ENCODE results near the gene TRPC5OS.

Gene TRPC5OS

DNA sequence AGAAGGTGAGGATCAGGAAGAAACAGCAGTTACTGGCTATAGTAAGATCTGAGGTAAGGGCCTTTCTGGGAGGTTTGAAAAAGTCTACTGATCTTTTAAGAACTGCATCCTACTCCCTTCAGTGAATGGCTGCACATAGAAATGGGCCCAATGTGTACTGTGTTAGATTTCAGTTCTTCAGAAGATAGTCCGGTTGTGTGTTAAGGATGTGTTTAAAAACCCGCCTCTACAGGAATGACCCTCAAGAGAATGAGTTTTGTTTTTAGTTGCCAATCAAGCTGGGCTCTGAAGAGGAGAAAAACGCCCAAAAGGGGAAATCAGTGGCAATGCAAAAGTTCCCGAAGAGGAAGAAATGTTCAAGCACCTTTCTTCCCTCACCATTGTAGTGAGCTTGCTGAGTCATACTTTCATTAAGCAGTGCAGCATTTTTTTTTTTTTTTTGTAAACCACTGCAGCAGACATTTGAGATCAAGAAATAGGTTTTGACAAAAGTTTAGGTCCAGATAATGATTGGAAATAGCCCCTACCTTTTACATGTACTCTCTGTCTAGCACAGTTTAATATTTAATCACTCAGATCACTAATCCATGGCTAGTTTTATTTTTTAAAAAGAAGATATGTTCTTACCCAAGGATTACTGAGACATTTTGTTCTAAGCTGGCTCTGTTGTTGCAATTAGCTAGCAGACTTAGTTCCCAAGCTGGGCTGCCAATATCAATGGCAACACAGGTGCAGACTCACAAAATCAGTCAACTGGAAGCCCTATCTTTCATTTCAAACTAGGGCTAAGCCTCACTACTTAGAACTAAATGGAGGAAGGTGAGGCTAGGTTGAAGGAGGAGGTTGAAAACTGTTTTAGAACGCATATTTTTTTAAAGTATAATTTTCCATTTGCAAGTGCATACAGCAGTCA, 7.0 kb upstream of the TRPC5OS start:
- no peaks in the 10 kb centered on the region for H3K27me3 ChIP-seq (ENCODE audit: low read depth)
- H3K9me3 ChIP-seq, result 0 out of 2 replicates have a peak, but pooled peaks cover 2% of the 10 kb centered on the region
- no peaks in the 10 kb centered on the region for H3K36me3 ChIP-seq (replicated peaks)
- in situ Hi-C loops (cut with MboI; ENCODE audit: low sequenced_read_pairs), result loop anchor here (25.0 kb wide), 2 partner anchors 168 to 493 kb away; no protein-coding TSS in a partner anchor
- no peak for DNase-seq (ENCODE audit: low spot score in 2 of 2)
- H3K4me1 ChIP-seq, result peaks cover 8% of the 10 kb centered on the region
- no peak overlapping the region for H3K4me3 ChIP-seq

DNA sequence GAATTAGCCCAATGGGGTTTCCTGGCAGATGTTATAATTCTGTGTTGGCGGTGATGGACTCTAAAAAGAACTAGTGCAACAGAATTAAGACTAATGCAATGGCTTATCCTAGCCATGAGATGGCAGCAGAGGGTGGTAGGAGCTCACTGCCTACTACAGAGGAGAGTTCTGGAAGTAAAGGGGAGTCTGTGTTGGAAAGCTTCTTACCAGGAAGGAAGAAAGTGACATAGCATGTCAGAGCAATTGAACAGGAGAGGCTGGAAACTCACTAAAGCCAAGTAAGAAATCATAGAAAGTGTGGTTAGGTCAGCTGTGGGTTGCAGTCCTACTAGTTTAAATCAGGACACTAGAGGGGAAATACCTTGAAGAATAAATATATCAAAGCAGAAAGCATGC, 6.3 kb upstream of the TRPC5OS start:
- no peaks in the 10 kb centered on the region for H3K27me3 ChIP-seq (ENCODE audit: low read depth)

DNA sequence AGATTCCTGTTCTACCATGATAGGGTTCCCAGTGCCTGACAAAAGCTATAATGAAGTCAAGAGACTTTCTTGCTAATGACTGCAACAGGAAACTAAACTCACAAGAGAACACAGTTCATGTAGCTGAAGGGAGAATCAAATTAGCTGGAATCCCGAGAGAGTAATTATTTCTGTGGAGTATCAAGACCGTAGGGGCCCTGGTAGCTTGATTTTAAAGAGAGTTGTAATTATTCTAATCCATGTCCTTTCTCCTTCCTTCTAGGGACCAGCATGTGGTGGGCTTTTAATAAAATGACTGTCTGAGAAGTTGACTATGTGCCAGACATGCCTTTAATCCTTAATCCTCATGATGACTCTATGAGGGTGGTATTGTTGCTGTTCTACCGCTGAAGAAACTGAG, 1.7 kb upstream of the TRPC5OS start:
- 0 out of 2 replicates have a peak, but pooled peaks cover 2% of the 10 kb centered on the region for H3K9me3 ChIP-seq
- no peaks in the 10 kb centered on the region for H3K27me3 ChIP-seq (ENCODE audit: low read depth)
- in situ Hi-C loops (cut with MboI; ENCODE audit: low sequenced_read_pairs), result loop anchor here (25.0 kb wide), 2 partner anchors 163 to 488 kb away; no protein-coding TSS in a partner anchor

More for the DNA sequence above, 6.3 kb upstream of the TRPC5OS start:
- H3K36me3 ChIP-seq (replicated peaks), result no peaks in the 10 kb centered on the region
- in situ Hi-C loops (cut with MboI; ENCODE audit: low sequenced_read_pairs), result loop anchor here (25.0 kb wide), 2 partner anchors 168 to 493 kb away; no protein-coding TSS in a partner anchor
- peaks cover 8% of the 10 kb centered on the region for H3K4me1 ChIP-seq
- 0 out of 2 replicates have a peak, but pooled peaks cover 2% of the 10 kb centered on the region for H3K9me3 ChIP-seq
- DNase-seq (ENCODE audit: low spot score in 2 of 2), result peak; percentile 66 to 80
- H3K4me3 ChIP-seq, result no peak overlapping the region

DNA sequence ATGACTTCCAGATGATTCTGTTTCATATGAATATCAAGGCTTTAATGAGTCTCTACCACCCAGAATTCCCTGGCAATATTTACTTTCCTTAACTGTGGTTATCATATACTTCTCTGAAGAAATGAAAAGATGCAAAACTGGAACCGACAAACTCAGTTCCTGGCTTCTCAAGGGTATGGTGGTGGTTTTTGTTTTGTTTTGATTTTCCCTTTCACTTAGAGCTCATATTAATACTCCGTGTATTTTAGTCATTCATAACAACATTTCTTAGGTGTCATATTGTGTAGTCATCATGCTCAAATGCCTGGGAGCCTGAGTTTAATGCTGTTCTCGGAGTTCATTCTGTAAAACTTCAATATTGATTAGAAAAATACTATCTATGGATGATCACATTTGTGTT, 665 bp downstream of the TRPC5OS start:
- H3K9me3 ChIP-seq, result 0 out of 2 replicates have a peak, but pooled peaks cover 2% of the 10 kb centered on the region
- no peaks in the 10 kb centered on the region for H3K27me3 ChIP-seq (ENCODE audit: low read depth)
- in situ Hi-C loops (cut with MboI; ENCODE audit: low sequenced_read_pairs), result loop anchor here (25.0 kb wide), 1 partner anchor 761 kb away; no protein-coding TSS in a partner anchor
- no peak for DNase-seq (ENCODE audit: low spot score in 2 of 2)
- H3K4me1 ChIP-seq, result no peaks in the 10 kb centered on the region
- no peak overlapping the region for H3K4me3 ChIP-seq
- H3K36me3 ChIP-seq (replicated peaks), result no peaks in the 10 kb centered on the region

More for the DNA sequence above, 1.7 kb upstream of the TRPC5OS start:
- H3K4me1 ChIP-seq, result peaks cover 3% of the 10 kb centered on the region
- no peak overlapping the region for H3K4me3 ChIP-seq
- no peaks in the 10 kb centered on the region for H3K36me3 ChIP-seq (replicated peaks)
- DNase-seq (ENCODE audit: low spot score in 2 of 2), result peak in 1 of 2 experiments; percentile 23

DNA sequence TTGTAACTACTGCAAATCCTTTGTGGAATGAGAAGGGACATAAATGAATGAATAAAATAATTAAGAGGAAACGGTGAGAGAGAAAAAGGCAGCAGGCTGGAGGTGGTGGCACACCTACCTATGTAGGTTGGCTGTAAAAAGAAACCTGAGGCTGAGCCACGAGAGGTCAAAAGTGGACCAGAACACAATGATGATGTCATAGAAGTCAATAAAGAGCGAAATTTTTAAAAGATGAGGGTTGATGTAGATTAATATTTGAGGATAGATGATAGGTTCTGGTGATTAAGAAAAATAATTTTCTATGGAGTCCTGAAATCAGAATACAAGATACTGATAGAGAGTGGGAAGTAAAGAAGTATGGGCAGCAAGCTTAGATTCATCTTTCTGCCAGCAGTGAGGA, 1.7 kb downstream of the TRPC5OS start:
- Histone ChIP-seq H3K36me3 (replicated peaks) (no peaks in the 10 kb centered on the region), H3K9me3 (no peaks in the 10 kb centered on the region), H3K27me3 (ENCODE audit: low read depth) (no peaks in the 10 kb centered on the region), H3K4me3 (no peak overlapping the region), H3K4me1 (no peaks in the 10 kb centered on the region)
- in situ Hi-C loops (cut with MboI; ENCODE audit: low sequenced_read_pairs), result loop anchor here (25.0 kb wide), 1 partner anchor 760 kb away; no protein-coding TSS in a partner anchor
- DNase-seq (ENCODE audit: low spot score in 2 of 2), result no peak

DNA sequence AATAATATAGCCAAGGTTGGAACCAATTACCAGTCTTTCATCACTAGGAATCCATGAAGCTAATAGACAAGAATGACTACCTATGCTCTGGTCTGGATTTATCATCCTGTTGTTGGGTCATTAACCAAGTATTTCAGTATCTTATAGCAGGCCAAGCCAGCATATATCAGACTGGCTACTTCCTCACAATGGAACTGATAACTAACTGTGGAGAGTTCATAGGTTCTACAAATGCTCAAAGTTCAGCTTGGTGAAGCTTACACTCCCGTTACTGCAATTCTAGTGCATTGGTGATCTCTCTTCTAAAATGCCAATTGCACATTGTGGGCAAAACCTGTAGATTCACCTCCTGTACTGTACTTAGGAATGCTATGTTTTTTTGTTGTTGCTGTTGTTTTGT, 4.8 kb downstream of the TRPC5OS start:
- no peak for DNase-seq (ENCODE audit: low spot score in 2 of 2)
- Histone ChIP-seq H3K4me1 (no peaks in the 10 kb centered on the region), H3K36me3 (replicated peaks) (no peaks in the 10 kb centered on the region), H3K9me3 (no peaks in the 10 kb centered on the region; the same call in 1 of the 2 replicates), H3K27me3 (ENCODE audit: low read depth) (no peaks in the 10 kb centered on the region), H3K4me3 (no peak overlapping the region)
- in situ Hi-C loops (cut with MboI; ENCODE audit: low sequenced_read_pairs), result loop anchor here (25.0 kb wide), 1 partner anchor 757 kb away; no protein-coding TSS in a partner anchor

DNA sequence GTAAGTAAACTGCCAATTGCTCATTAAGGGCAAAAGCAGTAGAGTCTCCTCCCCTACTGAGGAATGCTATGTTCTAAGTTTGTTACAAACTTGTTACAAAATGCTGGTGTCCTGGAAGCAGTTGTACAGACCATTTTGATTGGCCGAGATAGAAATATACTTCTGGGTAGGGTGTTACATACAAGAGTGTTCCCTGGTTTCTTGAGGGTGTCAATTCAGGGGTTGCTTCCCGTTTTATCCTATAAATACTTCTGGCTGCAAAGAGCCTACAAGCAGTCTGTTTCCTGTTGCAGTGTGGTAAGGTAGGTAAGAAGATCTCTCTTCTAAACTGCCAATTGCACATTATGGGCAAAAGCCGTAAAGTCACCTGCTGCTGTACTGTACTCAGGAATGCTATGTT, 5.7 kb downstream of the TRPC5OS start:
- H3K4me1 ChIP-seq, result no peaks in the 10 kb centered on the region
- no peaks in the 10 kb centered on the region for H3K36me3 ChIP-seq (replicated peaks)
- DNase-seq (ENCODE audit: low spot score in 2 of 2), result no peak
- H3K27me3 ChIP-seq (ENCODE audit: low read depth), result no peaks in the 10 kb centered on the region
- H3K9me3 ChIP-seq, result no peaks in the 10 kb centered on the region; the same call in 1 of the 2 replicates
- in situ Hi-C loops (cut with MboI; ENCODE audit: low sequenced_read_pairs), result loop anchor here (25.0 kb wide), 1 partner anchor 756 kb away; no protein-coding TSS in a partner anchor
- H3K4me3 ChIP-seq, result no peak overlapping the region

DNA sequence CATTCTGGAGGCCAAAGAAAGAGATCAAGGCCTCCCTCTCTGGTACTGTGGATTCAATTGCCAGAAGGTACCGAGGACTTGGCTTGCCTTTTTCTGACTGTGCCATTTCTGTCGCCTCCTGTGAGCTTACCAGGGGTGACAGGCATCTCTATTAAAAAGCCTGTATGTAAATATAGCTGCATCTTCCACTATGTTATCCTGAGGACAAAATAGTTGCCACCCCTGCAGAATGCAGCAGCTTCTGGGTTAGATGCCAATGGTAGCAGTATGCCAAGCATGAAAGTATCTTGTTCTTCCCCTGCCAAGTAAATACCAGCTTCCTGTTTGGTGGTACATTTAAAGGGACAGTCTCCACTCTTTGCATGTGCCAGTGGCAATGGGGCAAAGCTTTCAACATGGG, 10.7 kb downstream of the TRPC5OS start:
- Histone ChIP-seq H3K9me3 (no peaks in the 10 kb centered on the region; the same call in 1 of the 2 replicates), H3K4me3 (no peak overlapping the region), H3K27me3 (ENCODE audit: low read depth) (no peaks in the 10 kb centered on the region), H3K4me1 (no peaks in the 10 kb centered on the region), H3K36me3 (replicated peaks) (no peaks in the 10 kb centered on the region)
- in situ Hi-C loops (cut with MboI; ENCODE audit: low sequenced_read_pairs), result loop anchor here (25.0 kb wide), 1 partner anchor 751 kb away; no protein-coding TSS in a partner anchor
- no peak for DNase-seq (ENCODE audit: low spot score in 2 of 2)

DNA sequence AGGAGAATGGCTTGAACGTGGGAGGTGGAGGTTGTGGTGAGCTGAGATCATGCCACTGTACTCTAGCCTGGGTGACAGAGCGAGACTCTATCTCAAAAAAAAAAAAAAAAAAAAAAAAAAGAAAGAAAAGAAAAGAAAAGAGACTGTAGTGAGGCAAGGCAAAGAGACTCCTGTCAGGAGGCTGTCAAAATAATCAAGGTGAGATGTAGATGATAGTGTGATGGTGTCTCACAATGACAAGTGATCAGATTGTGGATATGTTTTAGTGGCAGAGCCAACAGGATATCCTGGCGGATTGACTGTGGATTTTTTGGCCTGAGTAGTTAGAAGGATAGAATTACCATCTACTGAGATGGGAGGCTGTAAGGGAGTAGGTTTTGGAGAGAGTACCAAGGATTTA, 12.6 kb downstream of the TRPC5OS start:
- no peak for DNase-seq (ENCODE audit: low spot score in 2 of 2)
- Histone ChIP-seq H3K27me3 (ENCODE audit: low read depth) (no peaks in the 10 kb centered on the region), H3K36me3 (replicated peaks) (no peaks in the 10 kb centered on the region), H3K9me3 (no peaks in the 10 kb centered on the region; the same call in 1 of the 2 replicates), H3K4me3 (no peak overlapping the region), H3K4me1 (no peaks in the 10 kb centered on the region)
- in situ Hi-C loops (cut with MboI; ENCODE audit: low sequenced_read_pairs), result loop anchor here (25.0 kb wide), 1 partner anchor 749 kb away; no protein-coding TSS in a partner anchor

DNA sequence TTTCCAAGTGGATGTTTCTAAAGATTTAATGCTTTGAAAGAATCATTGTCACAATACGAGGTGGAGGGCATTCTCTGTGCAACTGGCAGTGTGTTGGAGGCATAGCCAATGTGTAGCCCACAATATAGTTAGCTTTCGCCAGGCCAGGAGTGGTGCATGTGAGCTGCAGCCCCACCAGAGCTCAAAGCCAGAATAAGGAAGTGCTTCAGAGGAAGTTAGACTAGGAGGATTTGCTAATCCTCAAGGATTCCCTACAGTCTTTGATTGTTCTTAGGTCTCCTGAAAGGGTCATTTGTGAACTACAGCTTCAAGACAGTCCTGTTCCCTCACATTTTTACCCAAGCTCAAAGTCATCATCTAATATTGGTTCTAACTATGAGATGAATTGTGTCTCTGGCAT, 16.4 kb downstream of the TRPC5OS start:
- no peaks in the 10 kb centered on the region for H3K27me3 ChIP-seq (ENCODE audit: low read depth)
- no peaks in the 10 kb centered on the region for H3K36me3 ChIP-seq (replicated peaks)
- in situ Hi-C loops (cut with MboI; ENCODE audit: low sequenced_read_pairs), result loop anchor here (25.0 kb wide), 1 partner anchor 745 kb away; no protein-coding TSS in a partner anchor
- H3K4me3 ChIP-seq, result no peak overlapping the region
- H3K9me3 ChIP-seq, result no peaks in the 10 kb centered on the region
- H3K4me1 ChIP-seq, result no peaks in the 10 kb centered on the region
- DNase-seq (ENCODE audit: low spot score in 2 of 2), result no peak

DNA sequence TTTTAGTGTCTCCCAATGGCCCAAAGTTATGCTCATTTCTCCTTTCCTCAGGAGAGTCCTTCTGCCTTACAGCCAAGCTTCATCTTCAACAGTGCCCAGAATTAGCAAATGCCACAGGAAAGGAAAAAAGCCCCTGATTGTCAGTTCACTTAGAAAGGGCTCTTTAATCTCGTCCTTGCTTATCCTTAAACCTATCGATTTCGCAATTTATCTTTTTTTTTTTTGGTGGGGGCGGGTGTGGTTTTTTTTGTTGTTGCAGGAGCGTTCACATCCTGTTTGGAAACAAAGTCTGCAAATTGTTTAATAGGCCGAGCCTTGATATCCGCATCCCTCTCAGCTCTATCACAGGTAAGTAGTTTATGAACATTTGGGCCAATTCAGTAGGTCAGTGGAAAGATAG, 20.2 kb downstream of the TRPC5OS start:
- no peak overlapping the region for H3K4me3 ChIP-seq
- H3K9me3 ChIP-seq, result no peaks in the 10 kb centered on the region
- no peaks in the 10 kb centered on the region for H3K4me1 ChIP-seq
- peaks cover 5% of the 10 kb centered on the region; the same call in 1 of the 2 replicates for H3K27me3 ChIP-seq (ENCODE audit: low read depth)
- DNase-seq (ENCODE audit: low spot score in 2 of 2), result no peak
- in situ Hi-C loops (cut with MboI; ENCODE audit: low sequenced_read_pairs), result loop anchor here (25.0 kb wide), 1 partner anchor 741 kb away; no protein-coding TSS in a partner anchor
- no peaks in the 10 kb centered on the region for H3K36me3 ChIP-seq (replicated peaks)

DNA sequence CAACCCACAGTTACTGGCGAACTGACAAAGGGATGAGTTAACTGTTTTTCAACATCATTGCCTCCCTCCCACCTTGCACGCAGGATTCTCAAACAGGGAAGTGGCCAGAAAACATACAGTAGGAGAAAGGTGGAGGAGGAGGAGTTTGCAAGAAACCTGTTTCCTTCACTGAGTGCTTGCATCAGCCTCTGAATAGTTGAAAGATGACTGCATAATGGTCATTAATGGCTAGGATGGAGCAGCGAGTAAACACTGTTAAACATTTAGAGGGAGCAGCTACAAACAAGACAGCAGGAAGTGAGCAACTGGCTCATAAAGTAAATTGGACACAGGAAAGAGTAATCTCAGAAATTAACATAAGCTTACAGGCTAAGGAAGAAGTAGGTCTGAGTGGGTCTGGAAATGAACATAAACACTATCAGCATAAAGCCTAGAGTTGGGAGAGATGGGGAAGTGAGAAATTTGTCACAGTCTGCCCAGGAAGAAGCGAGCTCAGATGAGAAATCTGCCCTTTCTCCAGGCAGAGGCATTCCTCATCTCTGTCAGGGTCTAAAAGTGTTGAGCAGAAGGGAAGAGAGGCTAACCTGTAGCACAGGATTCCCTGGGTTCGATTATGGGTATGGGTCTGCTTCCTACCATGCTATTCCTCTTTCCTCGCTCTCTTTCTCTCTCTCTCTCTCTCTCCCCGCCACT, 38.6 kb downstream of the TRPC5OS start:
- in situ Hi-C loops (cut with MboI; ENCODE audit: low sequenced_read_pairs), result no loop called here
- DNase-seq (ENCODE audit: low spot score in 2 of 2), result no peak
- Histone ChIP-seq H3K27me3 (ENCODE audit: low read depth) (no peaks in the 10 kb centered on the region), H3K36me3 (replicated peaks) (no peaks in the 10 kb centered on the region), H3K4me3 (no peak overlapping the region), H3K4me1 (no peaks in the 10 kb centered on the region), H3K9me3 (no peaks in the 10 kb centered on the region)

DNA sequence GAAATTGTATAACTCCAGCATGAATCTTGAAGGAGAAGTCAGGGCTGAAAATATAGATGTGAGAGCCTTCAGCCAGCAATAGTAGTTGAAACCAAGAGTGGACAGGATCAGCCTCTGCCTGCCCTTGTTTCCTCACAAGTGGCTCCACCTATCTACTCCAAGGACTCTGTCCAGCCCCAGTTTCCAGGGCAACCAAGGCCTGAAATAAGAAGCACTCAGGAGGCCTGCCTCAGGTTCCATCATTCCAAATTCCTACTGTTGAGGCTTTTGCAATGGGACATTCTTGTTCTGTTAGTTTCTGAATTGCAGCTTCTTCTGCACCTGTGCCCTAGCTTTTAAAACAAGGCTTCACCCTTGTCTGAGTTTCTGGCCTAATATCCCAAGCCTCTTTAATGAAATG, 41.6 kb downstream of the TRPC5OS start:
- Histone ChIP-seq H3K36me3 (replicated peaks) (no peaks in the 10 kb centered on the region), H3K4me1 (no peaks in the 10 kb centered on the region)
- in situ Hi-C loops (cut with MboI; ENCODE audit: low sequenced_read_pairs), result no loop called here

More for the DNA sequence above, 41.6 kb downstream of the TRPC5OS start:
- Histone ChIP-seq H3K4me3 (no peak overlapping the region), H3K27me3 (ENCODE audit: low read depth) (no peaks in the 10 kb centered on the region), H3K9me3 (no peaks in the 10 kb centered on the region)
- no peak for DNase-seq (ENCODE audit: low spot score in 2 of 2)

Data from HAP-1 (cell line).